ENCODE measurements around the gene CDC5L. TPM values are rescaled to one million over a fixed set of nuclear protein-coding genes. Genes with fewer than 3 reads are reported as not detected.

The CDC5L gene
- total RNA-seq, 1 donor from 2014 or later = 18.3 TPM

- H3K4me3 ChIP-seq = no peak overlapping the region
- no peaks in the 10 kb centered on the region for H3K4me1 ChIP-seq
- H3K27me3 ChIP-seq (ENCODE audit: low read depth) = no peaks in the 10 kb centered on the region
- no peak for TF ChIP-seq CTCF (IDR thresholded peaks at IDR 0.05)
- no peak overlapping the region for H3K27ac ChIP-seq
- DNase-seq (no peak), ATAC-seq (no peak)
- H3K36me3 ChIP-seq = no peaks in the 10 kb centered on the region
- no peaks in the 10 kb centered on the region for H3K9me3 ChIP-seq
- intact Hi-C loops (cut with DNase I) = no loop called here
Measured at GRCh38 chr6:44352259-44352658, 35.2 kb upstream of the CDC5L start.

DNA sequence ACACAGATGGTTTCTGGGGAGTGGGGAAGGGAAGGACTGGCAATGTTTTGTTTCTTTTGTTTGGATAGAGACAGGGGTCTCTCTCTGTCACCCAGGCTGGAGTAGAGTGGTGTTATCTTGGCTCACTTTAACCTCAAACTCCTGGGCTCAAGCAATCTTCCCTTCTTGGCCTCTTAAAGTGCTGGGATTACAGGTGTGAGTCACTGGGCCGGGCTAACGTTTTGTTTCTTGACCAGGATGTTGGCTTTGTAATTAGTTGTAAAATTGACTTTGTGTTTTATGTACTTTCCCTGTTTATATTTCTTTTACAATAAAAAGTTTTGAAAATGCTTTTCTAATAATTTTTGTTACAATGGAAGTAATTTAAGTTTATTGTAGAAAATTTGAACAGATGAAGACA, 34.2 kb upstream of the CDC5L start:
- DNase-seq (no peak), ATAC-seq (no peak)
- H3K4me1 ChIP-seq = no peaks in the 10 kb centered on the region
- H3K27me3 ChIP-seq (ENCODE audit: low read depth) = no peaks in the 10 kb centered on the region
- TF ChIP-seq CTCF (IDR thresholded peaks at IDR 0.05) = no peak
- intact Hi-C loops (cut with DNase I) = no loop called here
- H3K9me3 ChIP-seq = no peaks in the 10 kb centered on the region
- H3K27ac ChIP-seq = no peak overlapping the region
- H3K36me3 ChIP-seq = no peaks in the 10 kb centered on the region
- H3K4me3 ChIP-seq = no peak overlapping the region

- Histone ChIP-seq H3K27me3 (ENCODE audit: low read depth) (no peaks in the 10 kb centered on the region), H3K4me1 (no peaks in the 10 kb centered on the region), H3K4me3 (no peak overlapping the region), H3K36me3 (no peaks in the 10 kb centered on the region), H3K27ac (no peak overlapping the region), H3K9me3 (no peaks in the 10 kb centered on the region)
- intact Hi-C loops (cut with DNase I) = no loop called here
- no peak for DNase-seq
- TF ChIP-seq CTCF (IDR thresholded peaks at IDR 0.05) = no peak
- ATAC-seq = no peak
Measured at GRCh38 chr6:44355640-44356039, 31.9 kb upstream of the CDC5L start.

- no peaks in the 10 kb centered on the region for H3K4me1 ChIP-seq
- no peaks in the 10 kb centered on the region for H3K27me3 ChIP-seq (ENCODE audit: low read depth)
- intact Hi-C loops (cut with DNase I) = no loop called here
- H3K9me3 ChIP-seq = no peaks in the 10 kb centered on the region
- no peaks in the 10 kb centered on the region for H3K36me3 ChIP-seq
- H3K4me3 ChIP-seq = no peak overlapping the region
- no peak overlapping the region for H3K27ac ChIP-seq
- no peak for TF ChIP-seq CTCF (IDR thresholded peaks at IDR 0.05)
- ATAC-seq (peak in 1 of 2 donors; percentile 37), DNase-seq (no peak)
Measured at GRCh38 chr6:44356487-44356886, 31.0 kb upstream of the CDC5L start.

GRCh38 chr6:44359973-44360372, 27.5 kb upstream of the CDC5L start:
- intact Hi-C loops (cut with DNase I) = no loop called here
- no peak overlapping the region for H3K27ac ChIP-seq

More at GRCh38 chr6:44359973-44360372, 27.5 kb upstream of the CDC5L start:
- no peak for TF ChIP-seq CTCF (IDR thresholded peaks at IDR 0.05)
- Histone ChIP-seq H3K4me1 (no peaks in the 10 kb centered on the region), H3K9me3 (no peaks in the 10 kb centered on the region), H3K27me3 (ENCODE audit: low read depth) (no peaks in the 10 kb centered on the region), H3K36me3 (no peaks in the 10 kb centered on the region), H3K4me3 (no peak overlapping the region)
- ATAC-seq (no peak), DNase-seq (no peak)

Data from lower lobe of right lung (tissue), 2 donors.